SU-DHL-6 (cell line): Measurements from ENCODE around the gene KDM5B.

Source experiments
- CTCF ChIP-seq: fragments of 200-600 bp; sonication (generic); IDR thresholded peaks from one replicate; pipeline ENCODE4 v1.5.1; 2017; ENCODE audit warnings: antibody characterized with exemption, mild to moderate bottlenecking, low read length, moderate library complexity; ENCODE audit not compliant: insufficient read depth, poor library complexity, severe bottlenecking
- EZH2phosphoT487 ChIP-seq: fragments of 200-600 bp; sonication (generic), shearing (Covaris generic); conservative IDR thresholded peaks from 2 replicates; pipeline ENCODE4 v1.6.1; 2018; ENCODE audit warnings: mild to moderate bottlenecking, antibody characterized with exemption, low read length, moderate library complexity, mixed read lengths

DNA sequence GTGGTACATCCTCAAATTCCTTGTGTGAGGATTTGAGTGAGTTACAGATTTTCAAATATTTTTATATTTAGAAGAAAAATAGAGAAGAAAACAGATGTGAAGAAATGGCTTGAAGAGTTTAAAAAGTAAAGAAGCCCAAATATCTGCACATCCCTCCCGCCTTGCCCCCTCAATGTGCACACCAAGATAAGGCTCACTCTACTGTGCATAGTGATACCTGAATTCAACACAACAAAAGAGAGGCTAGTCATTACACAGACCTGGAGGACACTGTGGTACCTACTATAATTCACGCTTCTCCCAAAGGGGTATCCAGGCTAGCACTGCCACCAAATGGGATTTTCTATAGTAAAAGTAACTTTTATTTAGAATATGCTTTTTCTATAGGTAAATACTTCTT lies 53.9 kb downstream of the KDM5B start:
- TF ChIP-seq CTCF, result no peak
- no peak for TF ChIP-seq EZH2phosphoT487
